ENCODE data around the gene ZMYND8. TPM values are rescaled to one million over a fixed set of nuclear protein-coding genes. Genes with fewer than 3 reads are reported as not detected.
"Not testable (repeated sequence)": the region's sequence is repeated elsewhere in the genome, so short reads cannot be mapped to it uniquely, and the experiment has no call there.

Gene ZMYND8
- total RNA-seq, 4 donors from 2014 or later: 44.6 to 78.6 (median 65.8) TPM

- Histone ChIP-seq H3K36me3 (peaks cover 49 to 95% (median 75%) of the 10 kb centered on the region in 4 donors), H3K4me3 (no peak overlapping the region), H3K9me3 (no peaks in the 10 kb centered on the region), H3K27ac (replicated peaks in 1 of 4) (no peak overlapping the region), H3K4me1 (peaks cover 7 to 34% (median 34%) of the 10 kb centered on the region in 4 donors), H3K27me3 (no peaks in the 10 kb centered on the region)
- no peak for DNase-seq (ENCODE audit: extremely low spot score)
- TF ChIP-seq EP300 (IDR thresholded peaks at IDR 0.05) (no peak), CTCF (IDR thresholded peaks at IDR 0.05) (no peak), POLR2AphosphoS5 (IDR thresholded peaks at IDR 0.05) (no peak)
- WGBS: 84% methylated on average over 4 of the region's 4 CpGs
- intact Hi-C loops (cut with DNase I): loop anchor here (10.0 kb wide), 1 partner anchor 245 kb away; no protein-coding TSS in a partner anchor
Observed at GRCh38 chr20:47249913-47250312, 106.6 kb downstream of the ZMYND8 start.

- Histone ChIP-seq H3K27me3 (no peaks in the 10 kb centered on the region), H3K4me3 (no peak overlapping the region), H3K27ac (replicated peaks in 1 of 4) (no peak overlapping the region), H3K9me3 (no peaks in the 10 kb centered on the region), H3K4me1 (peaks cover 0 to 20% (median 20%) of the 10 kb centered on the region in 4 donors), H3K36me3 (peaks cover 49 to 95% (median 83%) of the 10 kb centered on the region in 4 donors)
- intact Hi-C loops (cut with DNase I): no loop called here
- no peak for DNase-seq (ENCODE audit: extremely low spot score)
- WGBS: 89% methylated on average over 6 of the region's 6 CpGs
- TF ChIP-seq EP300 (IDR thresholded peaks at IDR 0.05) (no peak), POLR2A (IDR thresholded peaks at IDR 0.05; ENCODE audit: low read depth) (no peak), POLR2AphosphoS5 (IDR thresholded peaks at IDR 0.05) (no peak), CTCF (IDR thresholded peaks at IDR 0.05) (no peak)
Observed at GRCh38 chr20:47248448-47248966, 108.0 kb downstream of the ZMYND8 start.

GRCh38 chr20:47247972-47248371 is 108.5 kb downstream of the ZMYND8 start:
- no peaks in the 10 kb centered on the region for H3K27me3 ChIP-seq
- peaks cover 0 to 19% (median 15%) of the 10 kb centered on the region in 4 donors for H3K4me1 ChIP-seq
- no peak for TF ChIP-seq POLR2AphosphoS5 (IDR thresholded peaks at IDR 0.05)
- TF ChIP-seq CTCF (IDR thresholded peaks at IDR 0.05): no peak
- TF ChIP-seq EP300 (IDR thresholded peaks at IDR 0.05): no peak
- TF ChIP-seq POLR2A (IDR thresholded peaks at IDR 0.05; ENCODE audit: low read depth): no peak
- peaks cover 49 to 95% (median 86%) of the 10 kb centered on the region in 4 donors for H3K36me3 ChIP-seq
- no peaks in the 10 kb centered on the region for H3K9me3 ChIP-seq
- whole genome bisulfite sequencing: 100% methylated on average over 1 of the region's 1 CpG
- no peak overlapping the region for H3K27ac ChIP-seq (replicated peaks in 1 of 4)
- no peak for DNase-seq (ENCODE audit: extremely low spot score)
- intact Hi-C loops (cut with DNase I): no loop called here
- no peak overlapping the region for H3K4me3 ChIP-seq

GRCh38 chr20:47246061-47246777 is 110.3 kb downstream of the ZMYND8 start:
- 95% methylated on average over 18 of the region's 18 CpGs for WGBS
- H3K9me3 ChIP-seq: no peaks in the 10 kb centered on the region
- peaks cover 49 to 98% (median 88%) of the 10 kb centered on the region in 4 donors for H3K36me3 ChIP-seq
- peaks cover 0 to 21% (median 12%) of the 10 kb centered on the region in 4 donors for H3K4me1 ChIP-seq
- no peaks in the 10 kb centered on the region for H3K27me3 ChIP-seq
- intact Hi-C loops (cut with DNase I): no loop called here
- TF ChIP-seq POLR2A (IDR thresholded peaks at IDR 0.05; ENCODE audit: low read depth): no peak
- no peak for TF ChIP-seq EP300 (IDR thresholded peaks at IDR 0.05)
- no peak for TF ChIP-seq POLR2AphosphoS5 (IDR thresholded peaks at IDR 0.05)
- no peak for TF ChIP-seq CTCF (IDR thresholded peaks at IDR 0.05)
- H3K4me3 ChIP-seq: no peak overlapping the region
- H3K27ac ChIP-seq (replicated peaks in 1 of 4): no peak overlapping the region
- DNase-seq (ENCODE audit: extremely low spot score): no peak

GRCh38 chr20:47245166-47245565 is 111.3 kb downstream of the ZMYND8 start:
- H3K4me1 ChIP-seq: peaks cover 0 to 21% (median 12%) of the 10 kb centered on the region in 4 donors
- H3K27ac ChIP-seq (replicated peaks in 1 of 4); DNase-seq (ENCODE audit: extremely low spot score); intact Hi-C loops (cut with DNase I); H3K4me3 ChIP-seq; H3K9me3 ChIP-seq; H3K27me3 ChIP-seq: not testable (repeated sequence)
- WGBS: 87% methylated on average over 10 of the region's 11 CpGs
- peaks cover 48 to 95% (median 88%) of the 10 kb centered on the region in 4 donors for H3K36me3 ChIP-seq
